NT2/D1 (cell line): Measurements from ENCODE around the gene SLFN12L.
A peak's percentile ranks its signal among the peaks of the same experiment; 100 is the strongest.

Source experiments
- DNase-seq: peaks from one replicate; pipeline ENCODE4 v3.0.0-alpha.2; 2011; ENCODE audit warnings: low read depth, low spot score
- H3K27me3 ChIP-seq: 2 replicates; pipeline ENCODE4 v1.6.0; 2011; ENCODE audit warnings: mild to moderate bottlenecking; ENCODE audit not compliant: insufficient read length, insufficient read depth
- H3K36me3 ChIP-seq: 2 replicates; pipeline ENCODE4 v1.6.1; 2011; ENCODE audit warnings: mild to moderate bottlenecking, low read length, mixed read lengths; ENCODE audit not compliant: insufficient read depth, insufficient read length
- H3K4me1 ChIP-seq: 2 replicates; pipeline ENCODE4 v1.5.1; 2011; ENCODE audit not compliant: insufficient read depth, insufficient read length
- H3K4me3 ChIP-seq: 2 replicates; pipeline ENCODE4 v1.5.1; 2011; ENCODE audit warnings: low read depth; ENCODE audit not compliant: insufficient read length
- H3K9ac ChIP-seq: 2 replicates; pipeline ENCODE4 v1.6.0; 2011; ENCODE audit warnings: low read depth; ENCODE audit not compliant: insufficient read length
- H3K9me3 ChIP-seq: 2 replicates; pipeline ENCODE4 v1.5.1; 2011; ENCODE audit warnings: mild to moderate bottlenecking, low read length; ENCODE audit not compliant: insufficient read depth
- SUZ12 ChIP-seq: IDR thresholded peaks from 2 replicates; pipeline ENCODE4 v1.6.1; 2011; ENCODE audit not compliant: insufficient read length, insufficient read depth; ENCODE audit errors: extremely low read depth
- YY1 ChIP-seq: IDR thresholded peaks from 2 replicates; pipeline ENCODE4 v1.6.1; 2011; ENCODE audit not compliant: insufficient read length, insufficient read depth
- ZNF274 ChIP-seq: IDR thresholded peaks from 2 replicates; pipeline ENCODE4 v1.6.1; 2011; ENCODE audit warnings: mild to moderate bottlenecking, low read depth, low read length

SLFN12L gene

GRCh38 chr17:35537601-35538141, at the start of gene SLFN12L:
Gene SLFN12L, minus strand, starts transcription at chr17:35537678. Its CDS starts 15,314 bp downstream, at chr17:35522364.
- H3K9ac ChIP-seq = no peak within 1 kb of the TSS

GRCh38 chr17:35586569-35587073, 49.1 kb upstream of the SLFN12L start:
- Histone ChIP-seq H3K9me3 (no peaks in the 10 kb centered on the region), H3K4me1 (no peaks in the 10 kb centered on the region), H3K4me3 (peak overlapping the region; percentile 92), H3K36me3 (peaks cover 4% of the 10 kb centered on the region), H3K9ac (peak overlapping the region; percentile 79), H3K27me3 (no peaks in the 10 kb centered on the region)
- TF ChIP-seq YY1 (no peak), SUZ12 (no peak), ZNF274 (no peak)
- no peak for DNase-seq

More at GRCh38 chr17:35537601-35538141, at the start of gene SLFN12L:
- no peak for TF ChIP-seq ZNF274
- TF ChIP-seq YY1 = no peak
- no peak for TF ChIP-seq SUZ12
- Histone ChIP-seq H3K27me3 (no peaks in the 10 kb centered on the region), H3K4me3 (no peak within 1 kb of the TSS), H3K9me3 (no peaks in the 10 kb centered on the region), H3K36me3 (no peaks in the 10 kb centered on the region), H3K4me1 (no peaks in the 10 kb centered on the region)
- DNase-seq = no peak

GRCh38 chr17:35584061-35584460, 46.6 kb upstream of the SLFN12L start:
- no peaks in the 10 kb centered on the region for H3K4me1 ChIP-seq
- no peaks in the 10 kb centered on the region for H3K9me3 ChIP-seq
- TF ChIP-seq SUZ12 (no peak), YY1 (no peak), ZNF274 (no peak)
- H3K27me3 ChIP-seq = no peaks in the 10 kb centered on the region
- H3K9ac ChIP-seq = no peak overlapping the region
- DNase-seq = no peak
- no peak overlapping the region for H3K4me3 ChIP-seq
- no peaks in the 10 kb centered on the region for H3K36me3 ChIP-seq

GRCh38 chr17:35578929-35579432, 41.5 kb upstream of the SLFN12L start:
- Histone ChIP-seq H3K4me1 (no peaks in the 10 kb centered on the region), H3K4me3 (peak overlapping the region; percentile 92), H3K36me3 (peaks cover 15% of the 10 kb centered on the region), H3K9me3 (no peaks in the 10 kb centered on the region), H3K9ac (peak overlapping the region; percentile 88), H3K27me3 (no peaks in the 10 kb centered on the region)
- TF ChIP-seq ZNF274 (no peak), SUZ12 (no peak), YY1 (no peak)
- no peak for DNase-seq

GRCh38 chr17:35578197-35578928, 40.9 kb upstream of the SLFN12L start, which contains the start of gene PEX12:
Gene PEX12, minus strand, starts transcription at chr17:35578571. Its CDS starts 550 bp downstream, at chr17:35578021.
- TF ChIP-seq YY1 (no peak), ZNF274 (no peak), SUZ12 (no peak)
- peak within 1 kb of the TSS; percentile 88 for H3K9ac ChIP-seq
- H3K36me3 ChIP-seq = peaks cover 15% of the 10 kb centered on the region

GRCh38 chr17:35577830-35578196, 40.3 kb upstream of the SLFN12L start:
- Histone ChIP-seq H3K4me3 (peak overlapping the region; percentile 92), H3K9me3 (no peaks in the 10 kb centered on the region), H3K4me1 (no peaks in the 10 kb centered on the region), H3K36me3 (peaks cover 15% of the 10 kb centered on the region), H3K27me3 (no peaks in the 10 kb centered on the region), H3K9ac (peak overlapping the region; percentile 88)
- DNase-seq = no peak
- TF ChIP-seq SUZ12 (no peak), YY1 (no peak), ZNF274 (no peak)

More at GRCh38 chr17:35578197-35578928, 40.9 kb upstream of the SLFN12L start, which contains the start of gene PEX12:
- Histone ChIP-seq H3K27me3 (no peaks in the 10 kb centered on the region), H3K4me1 (no peaks in the 10 kb centered on the region), H3K9me3 (no peaks in the 10 kb centered on the region), H3K4me3 (peak within 1 kb of the TSS; percentile 92)
- peak; percentile 39 for DNase-seq

GRCh38 chr17:35575759-35576158, 38.3 kb upstream of the SLFN12L start:
- H3K9ac ChIP-seq = no peak overlapping the region
- peaks cover 15% of the 10 kb centered on the region for H3K36me3 ChIP-seq
- no peak for TF ChIP-seq SUZ12
- TF ChIP-seq ZNF274 = no peak
- TF ChIP-seq YY1 = no peak
- no peak for DNase-seq
- H3K27me3 ChIP-seq = no peaks in the 10 kb centered on the region
- H3K9me3 ChIP-seq = no peaks in the 10 kb centered on the region
- H3K4me1 ChIP-seq = no peaks in the 10 kb centered on the region
- H3K4me3 ChIP-seq = no peak overlapping the region
